ENCODE measurements around the gene FAXDC2. TPM values are rescaled to one million over a fixed set of nuclear protein-coding genes. Genes with fewer than 3 reads are reported as not detected.
"Not testable (repeated sequence)": the region's sequence is repeated elsewhere in the genome, so short reads cannot be mapped to it uniquely, and the experiment has no call there.

The FAXDC2 gene
- polyA plus RNA-seq, 1 experiment: 13.6 TPM

GRCh38 chr5:154836225-154836624 is 14.2 kb downstream of the FAXDC2 start:
- no peak for DNase-seq (ENCODE audit: low read depth)
- Histone ChIP-seq H3K27me3 (ENCODE audit: control insufficient read depth, insufficient read depth, low read length) (no peaks in the 10 kb centered on the region), H3K36me3 (ENCODE audit: control insufficient read depth, insufficient read depth, low read length) (0 out of 2 replicates have a peak, but pooled peaks cover 1% of the 10 kb centered on the region), H3K4me3 (ENCODE audit: low read depth, low read length) (no peak overlapping the region)
- ChIA-PET POLR2A (no interaction called here), CTCF (no interaction called here)
- no peak for TF ChIP-seq CTCF (IDR thresholded peaks at IDR 0.05; ENCODE audit: insufficient read depth, low read depth, low read length)

GRCh38 chr5:154835701-154836052 is 14.7 kb downstream of the FAXDC2 start:
- CTCF ChIA-PET: interaction anchor here (1.2 kb wide), 1 partner anchor 185 kb away, joined by 3 read pairs; no protein-coding TSS in a partner anchor
- POLR2A ChIA-PET; DNase-seq (ENCODE audit: low read depth); H3K4me3 ChIP-seq (ENCODE audit: low read depth, low read length); H3K27me3 ChIP-seq (ENCODE audit: control insufficient read depth, insufficient read depth, low read length); H3K36me3 ChIP-seq (ENCODE audit: control insufficient read depth, insufficient read depth, low read length): not testable (repeated sequence)

DNA sequence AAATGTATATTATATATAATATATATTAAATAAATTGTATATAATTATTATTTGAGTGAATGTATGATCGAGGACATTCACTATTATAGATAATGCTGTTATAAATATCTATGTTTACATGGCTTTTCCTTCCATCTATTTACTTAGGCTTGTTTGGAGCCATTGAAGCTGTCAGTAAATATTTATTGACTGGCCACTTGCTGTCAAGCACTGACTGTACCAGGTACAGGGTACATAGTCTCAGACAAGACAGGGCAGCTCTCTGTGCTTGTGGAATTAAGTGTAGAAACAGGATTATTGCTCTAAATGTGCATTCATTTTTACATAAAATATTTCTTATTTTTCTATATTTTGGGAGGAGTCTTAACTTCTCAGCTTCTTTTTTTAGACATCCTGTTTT is 16.4 kb downstream of the FAXDC2 start:
- Histone ChIP-seq H3K4me3 (ENCODE audit: low read depth, low read length) (no peak overlapping the region), H3K36me3 (ENCODE audit: control insufficient read depth, insufficient read depth, low read length) (peaks cover 3% of the 10 kb centered on the region), H3K27me3 (ENCODE audit: control insufficient read depth, insufficient read depth, low read length) (no peaks in the 10 kb centered on the region)
- ChIA-PET POLR2A (no interaction called here), CTCF (interaction anchor here (1.0 kb wide), 1 partner anchor 16 kb away, joined by 3 read pairs; no protein-coding TSS in a partner anchor)
- no peak for TF ChIP-seq CTCF (IDR thresholded peaks at IDR 0.05; ENCODE audit: insufficient read depth, low read depth, low read length)
- DNase-seq (ENCODE audit: low read depth): no peak

DNA sequence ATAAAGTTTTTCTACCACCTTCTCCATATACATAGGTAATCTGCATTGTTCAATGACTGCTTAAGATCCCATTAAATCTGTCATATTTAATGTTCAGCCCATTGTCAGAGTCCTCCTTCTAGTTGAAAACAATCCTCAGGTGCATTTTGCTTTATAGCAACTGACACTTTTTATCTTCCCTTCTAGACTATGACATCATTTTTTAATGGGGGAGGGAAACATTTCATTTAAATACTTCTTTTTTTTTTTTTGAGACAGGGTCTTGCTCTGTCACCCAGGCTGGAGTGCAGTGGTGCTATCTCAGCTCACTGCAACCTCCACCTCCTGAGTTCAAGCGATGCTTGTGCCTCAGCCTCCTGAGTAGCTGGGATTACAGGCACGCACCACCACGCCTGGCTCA is 17.6 kb downstream of the FAXDC2 start:
- H3K27me3 ChIP-seq (ENCODE audit: control insufficient read depth, insufficient read depth, low read length); H3K4me3 ChIP-seq (ENCODE audit: low read depth, low read length); CTCF ChIA-PET; DNase-seq (ENCODE audit: low read depth); H3K36me3 ChIP-seq (ENCODE audit: control insufficient read depth, insufficient read depth, low read length): not testable (repeated sequence)
- POLR2A ChIA-PET: interaction anchor here (0.7 kb wide), 1 partner anchor 8 kb away, joined by 3 read pairs; no protein-coding TSS in a partner anchor

GRCh38 chr5:154831451-154831850 is 19.0 kb downstream of the FAXDC2 start:
- POLR2A ChIA-PET: no interaction called here

DNA sequence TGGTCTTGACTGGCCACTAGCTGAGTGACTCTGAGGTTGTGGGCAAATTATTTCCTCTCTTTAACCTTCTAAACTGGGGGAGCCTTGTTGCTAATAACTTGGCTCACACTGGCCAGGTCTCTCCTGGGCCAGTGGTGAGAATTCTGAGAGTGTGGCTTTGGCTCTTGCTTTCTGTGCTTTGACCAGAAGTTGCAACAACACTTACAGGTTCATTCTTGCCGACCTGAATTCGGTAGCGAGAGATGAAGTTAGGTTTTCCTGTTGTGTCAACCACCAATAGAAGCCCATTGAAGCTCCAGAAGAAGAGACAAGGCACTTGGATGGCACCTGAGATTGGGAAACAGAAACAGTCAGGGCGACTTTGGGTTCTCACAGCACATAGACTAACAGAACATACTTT is 19.8 kb downstream of the FAXDC2 start:
- Histone ChIP-seq H3K27me3 (ENCODE audit: control insufficient read depth, insufficient read depth, low read length) (no peaks in the 10 kb centered on the region), H3K4me3 (ENCODE audit: low read depth, low read length) (no peak overlapping the region), H3K36me3 (ENCODE audit: control insufficient read depth, insufficient read depth, low read length) (peaks cover 2% of the 10 kb centered on the region)
- DNase-seq (ENCODE audit: low read depth): no peak
- ChIA-PET POLR2A (interaction anchor here (0.6 kb wide), 1 partner anchor 39 kb away, joined by 23 read pairs; no protein-coding TSS in a partner anchor), CTCF (no interaction called here)
- no peak for TF ChIP-seq CTCF (IDR thresholded peaks at IDR 0.05; ENCODE audit: insufficient read depth, low read depth, low read length)

More at GRCh38 chr5:154831451-154831850, 19.0 kb downstream of the FAXDC2 start:
- H3K36me3 ChIP-seq (ENCODE audit: control insufficient read depth, insufficient read depth, low read length): peaks cover 2% of the 10 kb centered on the region
- TF ChIP-seq CTCF (IDR thresholded peaks at IDR 0.05; ENCODE audit: insufficient read depth, low read depth, low read length): no peak
- CTCF ChIA-PET: interaction anchor here (0.6 kb wide), 1 partner anchor 10 kb away, joined by 3 read pairs; no protein-coding TSS in a partner anchor
- DNase-seq (ENCODE audit: low read depth): no peak
- no peak overlapping the region for H3K4me3 ChIP-seq (ENCODE audit: low read depth, low read length)
- H3K27me3 ChIP-seq (ENCODE audit: control insufficient read depth, insufficient read depth, low read length): no peaks in the 10 kb centered on the region

All from BJ (cell line).